ENCODE measurements around the gene GDF9. TPM values are rescaled to one million over a fixed set of nuclear protein-coding genes. Genes with fewer than 3 reads are reported as not detected.

GDF9 gene
- polyA plus RNA-seq, 4 donors: 0.32 to 0.67 (median 0.34) TPM; not detected in 1

GRCh38 chr5:132830436-132831094 is 35.7 kb downstream of the GDF9 start, which contains the start of gene SHROOM1:
TSS of gene SHROOM1 (minus strand) at chr5:132830647. CDS start at chr5:132826140, 4,507 bp downstream.
- FAIRE-seq (no peak), DNase-seq (peak; percentile 73 to 87)
- H3K4me1 ChIP-seq (ENCODE audit: control insufficient read depth in 3 of 3, insufficient read depth in 2 of 3, low read depth in 1 of 3, low read length in 2 of 3): peaks cover 4 to 26% (median 4%) of the 10 kb centered on the region in 3 donors
- H3K27ac ChIP-seq (ENCODE audit: low read depth in 1 of 3, low read length in 2 of 3): peak within 1 kb of the TSS; percentile 60 to 93 (median 82)
- peak within 1 kb of the TSS; percentile 61 to 82 (median 62) for H3K4me3 ChIP-seq (ENCODE audit: low read depth in 1 of 3, low read length in 3 of 3)
- H3K36me3 ChIP-seq (ENCODE audit: control insufficient read depth in 3 of 3, insufficient read depth in 2 of 3, low read depth in 1 of 3, low read length in 3 of 3): peaks cover 0 to 19% (median 0%) of the 10 kb centered on the region in 3 donors
- WGBS, 3 donors: 3% methylated on average over 62 to 78 of the region's 78 CpGs
- no peaks in the 10 kb centered on the region for H3K27me3 ChIP-seq (ENCODE audit: control insufficient read depth in 3 of 3, insufficient read depth in 3 of 3, low read length in 3 of 3)
- no peaks in the 10 kb centered on the region for H3K9me3 ChIP-seq (ENCODE audit: control insufficient read depth in 2 of 2, insufficient read depth in 1 of 2, low read depth in 1 of 2, low read length in 1 of 2)

GRCh38 chr5:132829742-132830435 is 36.4 kb downstream of the GDF9 start:
- Histone ChIP-seq H3K27me3 (ENCODE audit: control insufficient read depth in 3 of 3, insufficient read depth in 3 of 3, low read length in 3 of 3) (no peaks in the 10 kb centered on the region), H3K4me3 (ENCODE audit: low read depth in 1 of 3, low read length in 3 of 3) (peak overlapping the region; percentile 61 to 82 (median 62)), H3K27ac (ENCODE audit: low read depth in 1 of 3, low read length in 2 of 3) (peak overlapping the region; percentile 60 to 93 (median 82)), H3K36me3 (ENCODE audit: control insufficient read depth in 3 of 3, insufficient read depth in 2 of 3, low read depth in 1 of 3, low read length in 3 of 3) (peaks cover 0 to 23% (median 0%) of the 10 kb centered on the region in 3 donors), H3K9me3 (ENCODE audit: control insufficient read depth in 2 of 2, insufficient read depth in 1 of 2, low read depth in 1 of 2, low read length in 1 of 2) (no peaks in the 10 kb centered on the region), H3K4me1 (ENCODE audit: control insufficient read depth in 3 of 3, insufficient read depth in 2 of 3, low read depth in 1 of 3, low read length in 2 of 3) (peaks cover 4 to 24% (median 4%) of the 10 kb centered on the region in 3 donors)
- peak; percentile 83 to 96 for DNase-seq
- FAIRE-seq: no peak
- 1 to 3% (median 2%) methylated on average over 54 to 75 of the region's 75 CpGs for WGBS, 3 donors

- no peaks in the 10 kb centered on the region for H3K9me3 ChIP-seq (ENCODE audit: control insufficient read depth in 2 of 2, insufficient read depth in 1 of 2, low read depth in 1 of 2, low read length in 1 of 2)
- peaks cover 0 to 32% (median 0%) of the 10 kb centered on the region in 3 donors for H3K36me3 ChIP-seq (ENCODE audit: control insufficient read depth in 3 of 3, insufficient read depth in 2 of 3, low read depth in 1 of 3, low read length in 3 of 3)
- FAIRE-seq (no peak), DNase-seq (peak in 1 of 2 donors; percentile 49)
- 14 to 58% (median 39%) methylated on average over 4 of the region's 4 CpGs for WGBS, 3 donors
- peaks cover 4 to 24% (median 4%) of the 10 kb centered on the region in 3 donors for H3K4me1 ChIP-seq (ENCODE audit: control insufficient read depth in 3 of 3, insufficient read depth in 2 of 3, low read depth in 1 of 3, low read length in 2 of 3)
- H3K27me3 ChIP-seq (ENCODE audit: control insufficient read depth in 3 of 3, insufficient read depth in 3 of 3, low read length in 3 of 3): no peaks in the 10 kb centered on the region
- peak overlapping the region in 1 of 3 donors; percentile 30 for H3K27ac ChIP-seq (ENCODE audit: low read depth in 1 of 3, low read length in 2 of 3)
- peak overlapping the region; percentile 40 to 82 (median 62) for H3K4me3 ChIP-seq (ENCODE audit: low read depth in 1 of 3, low read length in 3 of 3)
These were observed 37.3 kb downstream of the GDF9 start for GRCh38 chr5:132828846-132829494.

- FAIRE-seq (no peak), DNase-seq (no peak)
- no peaks in the 10 kb centered on the region for H3K27me3 ChIP-seq (ENCODE audit: control insufficient read depth in 3 of 3, insufficient read depth in 3 of 3, low read length in 3 of 3)
- 84 to 89% (median 88%) methylated on average over 4 of the region's 4 CpGs for WGBS, 3 donors
- H3K4me1 ChIP-seq (ENCODE audit: control insufficient read depth in 3 of 3, insufficient read depth in 2 of 3, low read depth in 1 of 3, low read length in 2 of 3): peaks cover 4 to 30% (median 4%) of the 10 kb centered on the region in 3 donors
- H3K4me3 ChIP-seq (ENCODE audit: low read depth in 1 of 3, low read length in 3 of 3): no peak overlapping the region
- H3K9me3 ChIP-seq (ENCODE audit: control insufficient read depth in 2 of 2, insufficient read depth in 1 of 2, low read depth in 1 of 2, low read length in 1 of 2): no peaks in the 10 kb centered on the region
- H3K27ac ChIP-seq (ENCODE audit: low read depth in 1 of 3, low read length in 2 of 3): no peak overlapping the region
- peaks cover 0 to 39% (median 0%) of the 10 kb centered on the region in 3 donors for H3K36me3 ChIP-seq (ENCODE audit: control insufficient read depth in 3 of 3, insufficient read depth in 2 of 3, low read depth in 1 of 3, low read length in 3 of 3)
These were observed 38.2 kb downstream of the GDF9 start for GRCh38 chr5:132827943-132828673.

GRCh38 chr5:132826424-132827082 is 39.7 kb downstream of the GDF9 start:
- peaks cover 0 to 39% (median 0%) of the 10 kb centered on the region in 3 donors for H3K36me3 ChIP-seq (ENCODE audit: control insufficient read depth in 3 of 3, insufficient read depth in 2 of 3, low read depth in 1 of 3, low read length in 3 of 3)
- FAIRE-seq (no peak), DNase-seq (no peak)
- no peaks in the 10 kb centered on the region for H3K9me3 ChIP-seq (ENCODE audit: control insufficient read depth in 2 of 2, insufficient read depth in 1 of 2, low read depth in 1 of 2, low read length in 1 of 2)
- no peak overlapping the region for H3K4me3 ChIP-seq (ENCODE audit: low read depth in 1 of 3, low read length in 3 of 3)
- H3K27me3 ChIP-seq (ENCODE audit: control insufficient read depth in 3 of 3, insufficient read depth in 3 of 3, low read length in 3 of 3): no peaks in the 10 kb centered on the region
- peak overlapping the region in 1 of 3 donors; percentile 6 for H3K27ac ChIP-seq (ENCODE audit: low read depth in 1 of 3, low read length in 2 of 3)
- 62 to 72% (median 65%) methylated on average over 6 of the region's 6 CpGs for WGBS, 3 donors
- H3K4me1 ChIP-seq (ENCODE audit: control insufficient read depth in 3 of 3, insufficient read depth in 2 of 3, low read depth in 1 of 3, low read length in 2 of 3): peaks cover 4 to 29% (median 4%) of the 10 kb centered on the region in 3 donors

GRCh38 chr5:132825834-132826391 is 40.4 kb downstream of the GDF9 start:
- Histone ChIP-seq H3K36me3 (ENCODE audit: control insufficient read depth in 3 of 3, insufficient read depth in 2 of 3, low read depth in 1 of 3, low read length in 3 of 3) (peaks cover 0 to 39% (median 0%) of the 10 kb centered on the region in 3 donors), H3K27me3 (ENCODE audit: control insufficient read depth in 3 of 3, insufficient read depth in 3 of 3, low read length in 3 of 3) (no peaks in the 10 kb centered on the region), H3K27ac (ENCODE audit: low read depth in 1 of 3, low read length in 2 of 3) (peak overlapping the region in 1 of 3 donors; percentile 6), H3K9me3 (ENCODE audit: control insufficient read depth in 2 of 2, insufficient read depth in 1 of 2, low read depth in 1 of 2, low read length in 1 of 2) (no peaks in the 10 kb centered on the region), H3K4me3 (ENCODE audit: low read depth in 1 of 3, low read length in 3 of 3) (peak overlapping the region in 1 of 3 donors; percentile 26), H3K4me1 (ENCODE audit: control insufficient read depth in 3 of 3, insufficient read depth in 2 of 3, low read depth in 1 of 3, low read length in 2 of 3) (peaks cover under 1 to 23% (median 2%) of the 10 kb centered on the region in 3 donors)
- 58 to 90% (median 72%) methylated on average over 33 to 43 of the region's 43 CpGs for WGBS, 3 donors
- peak in 1 of 2 donors; percentile 21 for DNase-seq
- FAIRE-seq: no peak

GRCh38 chr5:132825033-132825833 is 41.0 kb downstream of the GDF9 start:
- Histone ChIP-seq H3K36me3 (ENCODE audit: control insufficient read depth in 3 of 3, insufficient read depth in 2 of 3, low read depth in 1 of 3, low read length in 3 of 3) (peaks cover 0 to 39% (median 0%) of the 10 kb centered on the region in 3 donors), H3K27me3 (ENCODE audit: control insufficient read depth in 3 of 3, insufficient read depth in 3 of 3, low read length in 3 of 3) (no peaks in the 10 kb centered on the region), H3K9me3 (ENCODE audit: control insufficient read depth in 2 of 2, insufficient read depth in 1 of 2, low read depth in 1 of 2, low read length in 1 of 2) (no peaks in the 10 kb centered on the region), H3K27ac (ENCODE audit: low read depth in 1 of 3, low read length in 2 of 3) (no peak overlapping the region), H3K4me1 (ENCODE audit: control insufficient read depth in 3 of 3, insufficient read depth in 2 of 3, low read depth in 1 of 3, low read length in 2 of 3) (peaks cover 0 to 23% (median 0%) of the 10 kb centered on the region in 3 donors), H3K4me3 (ENCODE audit: low read depth in 1 of 3, low read length in 3 of 3) (peak overlapping the region in 1 of 3 donors; percentile 26)
- WGBS, 3 donors: 61 to 87% (median 64%) methylated on average over 61 to 71 of the region's 71 CpGs
- DNase-seq (no peak), FAIRE-seq (no peak)
